HepG2 (cell line): Measurements from ENCODE around the gene TULP4. TPM values are rescaled to one million over a fixed set of nuclear protein-coding genes. Genes with fewer than 3 reads are reported as not detected.

Source experiments
- CEBPB ChIP-seq: IDR thresholded peaks from 2 replicates; pipeline ENCODE4 v1.6.1; 2011; ENCODE audit warnings: low read depth, low read length, improper control_type of control experiment, borderline replicate concordance
- EZH2 ChIP-seq: conservative IDR thresholded peaks from 2 replicates; pipeline ENCODE4 v1.6.1; 2012; ENCODE audit warnings: mild to moderate bottlenecking, low read depth, low read length, moderate library complexity
- HNF4G ChIP-seq, 2 experiments: sonication (generic) in 1 of 2; formaldehyde crosslinking in 1 of 2; IDR thresholded peaks; 2 replicates each; pipeline versions ENCODE4 v1.4.0 to v1.6.1; 2011 to 2020; ENCODE audit warnings: borderline replicate concordance in 2 of 2, low read depth in 2 of 2, mild to moderate bottlenecking in 2 of 2, low read length in 1 of 2, missing genetic modification reagents in 1 of 2, moderate library complexity in 1 of 2
- JDP2 ChIP-seq: sonication (generic); formaldehyde crosslinking; IDR thresholded peaks from 2 replicates; pipeline ENCODE4 v1.8.1; 2022; ENCODE audit warnings: missing genetic modification reagents, borderline replicate concordance
- KDM5B ChIP-seq: sonication (generic); formaldehyde crosslinking; IDR thresholded peaks from 2 replicates; pipeline ENCODE4 v1.4.0; 2020; ENCODE audit warnings: missing genetic modification reagents, mild to moderate bottlenecking, borderline replicate concordance
- MBNL3 ChIP-seq: fragments of 250-450 bp; sonication (Bioruptor Pico); conservative IDR thresholded peaks from 2 replicates; pipeline ENCODE4 v1.8.0; 2022; ENCODE audit warnings: mild to moderate bottlenecking, inconsistent platforms
- MIXL1 ChIP-seq: IDR thresholded peaks from 2 replicates; pipeline ENCODE4 v1.6.1; 2016
- POLR2G ChIP-seq: fragments of 200-400 bp; formaldehyde crosslinking; IDR thresholded peaks from 2 replicates; pipeline ENCODE4 v1.6.1; 2018; ENCODE audit warnings: mild to moderate bottlenecking, low read depth, low read length, moderate library complexity
- PPARG ChIP-seq: conservative IDR thresholded peaks from 2 replicates; pipeline ENCODE4 v1.6.1; 2016; ENCODE audit warnings: missing biosample characterization, missing genetic modification reagents
- SIN3A ChIP-seq: IDR thresholded peaks from 2 replicates; pipeline ENCODE4 v1.6.1; 2011; ENCODE audit warnings: low read depth, mild to moderate bottlenecking, control low read depth, low read length, borderline replicate concordance
- ZNF503 ChIP-seq: sonication (generic); formaldehyde crosslinking; IDR thresholded peaks from 2 replicates; pipeline ENCODE4 v1.4.0; 2020; ENCODE audit warnings: missing genetic modification reagents
- ZNF75D ChIP-seq: sonication (generic); formaldehyde crosslinking; IDR thresholded peaks from 2 replicates; pipeline ENCODE4 v1.8.1; 2023; ENCODE audit warnings: missing genetic modification reagents, mild to moderate bottlenecking, borderline replicate concordance
- polyA plus RNA-seq, 8 experiments: library from polyadenylated mRNA; depleted of rRNA in 3 of 8; stranded (reverse) in 7 of 8; unstranded in 1 of 8; fragments of >200 nt; fragmentation: Illumina TruSeq in 4 of 8; extraction: Trizol in 4 of 8; gene quantifications; 2 replicates each; pipeline versions ENCODE4 v1.2.1 to v1.2.3, GENCODE V29; 2011 to 2016; ENCODE audit warnings: low read depth in 4 of 8, missing spikeins in 1 of 8, mixed read lengths in 1 of 8; ENCODE audit not compliant: insufficient read depth in 1 of 8
- total RNA-seq, 5 experiments: library from RNA; depleted of rRNA; stranded (reverse); fragments of >200 nt; fragmentation: Illumina TruSeq; extraction: Trizol; gene quantifications; 2 replicates each; pipeline ENCODE4 v1.2.3, GENCODE V29; 2016; ENCODE audit warnings: low read depth in 1 of 5
- TF ChIP-seq, protein P1 (sequence below): sonication (generic); formaldehyde crosslinking; IDR thresholded peaks from 2 replicates; pipeline ENCODE4 v1.5.0; 2020; ENCODE audit warnings: mild to moderate bottlenecking, missing genetic modification reagents, borderline replicate concordance
- TF ChIP-seq, protein P2 (sequence below): sonication (generic); formaldehyde crosslinking; IDR thresholded peaks from 2 replicates; pipeline ENCODE4 v1.9.0; 2022; ENCODE audit warnings: missing genetic modification reagents, mild to moderate bottlenecking, borderline replicate concordance

TULP4 gene
- total and polyA plus RNA-seq, 2 of the 13 experiments (the other 11 are each of a cell fraction or from before 2014, with no cell fraction given) = 21.1 to 122 TPM

- TF ChIP-seq, protein P1, sequence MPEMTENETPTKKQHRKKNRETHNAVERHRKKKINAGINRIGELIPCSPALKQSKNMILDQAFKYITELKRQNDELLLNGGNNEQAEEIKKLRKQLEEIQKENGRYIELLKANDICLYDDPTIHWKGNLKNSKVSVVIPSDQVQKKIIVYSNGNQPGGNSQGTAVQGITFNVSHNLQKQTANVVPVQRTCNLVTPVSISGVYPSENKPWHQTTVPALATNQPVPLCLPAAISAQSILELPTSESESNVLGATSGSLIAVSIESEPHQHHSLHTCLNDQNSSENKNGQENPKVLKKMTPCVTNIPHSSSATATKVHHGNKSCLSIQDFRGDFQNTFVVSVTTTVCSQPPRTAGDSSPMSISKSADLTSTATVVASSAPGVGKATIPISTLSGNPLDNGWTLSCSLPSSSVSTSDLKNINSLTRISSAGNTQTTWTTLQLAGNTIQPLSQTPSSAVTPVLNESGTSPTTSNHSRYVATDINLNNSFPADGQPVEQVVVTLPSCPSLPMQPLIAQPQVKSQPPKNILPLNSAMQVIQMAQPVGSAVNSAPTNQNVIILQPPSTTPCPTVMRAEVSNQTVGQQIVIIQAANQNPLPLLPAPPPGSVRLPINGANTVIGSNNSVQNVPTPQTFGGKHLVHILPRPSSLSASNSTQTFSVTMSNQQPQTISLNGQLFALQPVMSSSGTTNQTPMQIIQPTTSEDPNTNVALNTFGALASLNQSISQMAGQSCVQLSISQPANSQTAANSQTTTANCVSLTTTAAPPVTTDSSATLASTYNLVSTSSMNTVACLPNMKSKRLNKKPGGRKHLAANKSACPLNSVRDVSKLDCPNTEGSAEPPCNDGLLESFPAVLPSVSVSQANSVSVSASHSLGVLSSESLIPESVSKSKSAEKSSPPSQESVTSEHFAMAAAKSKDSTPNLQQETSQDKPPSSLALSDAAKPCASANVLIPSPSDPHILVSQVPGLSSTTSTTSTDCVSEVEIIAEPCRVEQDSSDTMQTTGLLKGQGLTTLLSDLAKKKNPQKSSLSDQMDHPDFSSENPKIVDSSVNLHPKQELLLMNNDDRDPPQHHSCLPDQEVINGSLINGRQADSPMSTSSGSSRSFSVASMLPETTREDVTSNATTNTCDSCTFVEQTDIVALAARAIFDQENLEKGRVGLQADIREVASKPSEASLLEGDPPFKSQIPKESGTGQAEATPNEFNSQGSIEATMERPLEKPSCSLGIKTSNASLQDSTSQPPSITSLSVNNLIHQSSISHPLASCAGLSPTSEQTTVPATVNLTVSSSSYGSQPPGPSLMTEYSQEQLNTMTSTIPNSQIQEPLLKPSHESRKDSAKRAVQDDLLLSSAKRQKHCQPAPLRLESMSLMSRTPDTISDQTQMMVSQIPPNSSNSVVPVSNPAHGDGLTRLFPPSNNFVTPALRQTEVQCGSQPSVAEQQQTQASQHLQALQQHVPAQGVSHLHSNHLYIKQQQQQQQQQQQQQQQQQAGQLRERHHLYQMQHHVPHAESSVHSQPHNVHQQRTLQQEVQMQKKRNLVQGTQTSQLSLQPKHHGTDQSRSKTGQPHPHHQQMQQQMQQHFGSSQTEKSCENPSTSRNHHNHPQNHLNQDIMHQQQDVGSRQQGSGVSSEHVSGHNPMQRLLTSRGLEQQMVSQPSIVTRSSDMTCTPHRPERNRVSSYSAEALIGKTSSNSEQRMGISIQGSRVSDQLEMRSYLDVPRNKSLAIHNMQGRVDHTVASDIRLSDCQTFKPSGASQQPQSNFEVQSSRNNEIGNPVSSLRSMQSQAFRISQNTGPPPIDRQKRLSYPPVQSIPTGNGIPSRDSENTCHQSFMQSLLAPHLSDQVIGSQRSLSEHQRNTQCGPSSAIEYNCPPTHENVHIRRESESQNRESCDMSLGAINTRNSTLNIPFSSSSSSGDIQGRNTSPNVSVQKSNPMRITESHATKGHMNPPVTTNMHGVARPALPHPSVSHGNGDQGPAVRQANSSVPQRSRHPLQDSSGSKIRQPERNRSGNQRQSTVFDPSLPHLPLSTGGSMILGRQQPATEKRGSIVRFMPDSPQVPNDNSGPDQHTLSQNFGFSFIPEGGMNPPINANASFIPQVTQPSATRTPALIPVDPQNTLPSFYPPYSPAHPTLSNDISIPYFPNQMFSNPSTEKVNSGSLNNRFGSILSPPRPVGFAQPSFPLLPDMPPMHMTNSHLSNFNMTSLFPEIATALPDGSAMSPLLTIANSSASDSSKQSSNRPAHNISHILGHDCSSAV = peak; percentile 68; the same call in 1 of the 2 replicates
- TF ChIP-seq CEBPB (peak; percentile 92), ZNF75D (no peak), PPARG (CRISPR knock-in tag) (peak; percentile 66), MIXL1 (CRISPR knock-in tag) (peak; percentile 96), KDM5B (CRISPR knock-in tag) (no peak), EZH2 (no peak), SIN3A (no peak), HNF4G (IDR thresholded peaks at IDR 0.05; ENCODE audit: borderline replicate concordance, low read depth, low read length) (peak; percentile 89), HNF4G (CRISPR knock-in tag; IDR thresholded peaks at IDR 0.05; ENCODE audit: borderline replicate concordance, low read depth) (peak; percentile 87), JDP2 (CRISPR knock-in tag) (no peak), ZNF503 (CRISPR knock-in tag) (peak; percentile 94), MBNL3 (CRISPR knock-in tag) (no peak), POLR2G (peak; percentile 49; the same call in 1 of the 2 replicates)
- TF ChIP-seq, protein P2, sequence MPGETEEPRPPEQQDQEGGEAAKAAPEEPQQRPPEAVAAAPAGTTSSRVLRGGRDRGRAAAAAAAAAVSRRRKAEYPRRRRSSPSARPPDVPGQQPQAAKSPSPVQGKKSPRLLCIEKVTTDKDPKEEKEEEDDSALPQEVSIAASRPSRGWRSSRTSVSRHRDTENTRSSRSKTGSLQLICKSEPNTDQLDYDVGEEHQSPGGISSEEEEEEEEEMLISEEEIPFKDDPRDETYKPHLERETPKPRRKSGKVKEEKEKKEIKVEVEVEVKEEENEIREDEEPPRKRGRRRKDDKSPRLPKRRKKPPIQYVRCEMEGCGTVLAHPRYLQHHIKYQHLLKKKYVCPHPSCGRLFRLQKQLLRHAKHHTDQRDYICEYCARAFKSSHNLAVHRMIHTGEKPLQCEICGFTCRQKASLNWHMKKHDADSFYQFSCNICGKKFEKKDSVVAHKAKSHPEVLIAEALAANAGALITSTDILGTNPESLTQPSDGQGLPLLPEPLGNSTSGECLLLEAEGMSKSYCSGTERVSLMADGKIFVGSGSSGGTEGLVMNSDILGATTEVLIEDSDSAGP (CRISPR knock-in tag) = no peak
Observed at GRCh38 chr6:158322724-158323560, 10.7 kb downstream of the TULP4 start (continued).
